NCI-H510A treated with DMSO at 0.1 percent for 48 hours (cell line): ENCODE data around the gene NTRK3.

Experiments used
- DNase-seq: peaks from one replicate; lab custom pipeline; 2025; lab: John Stamatoyannopoulos, UW

NTRK3 gene

DNA sequence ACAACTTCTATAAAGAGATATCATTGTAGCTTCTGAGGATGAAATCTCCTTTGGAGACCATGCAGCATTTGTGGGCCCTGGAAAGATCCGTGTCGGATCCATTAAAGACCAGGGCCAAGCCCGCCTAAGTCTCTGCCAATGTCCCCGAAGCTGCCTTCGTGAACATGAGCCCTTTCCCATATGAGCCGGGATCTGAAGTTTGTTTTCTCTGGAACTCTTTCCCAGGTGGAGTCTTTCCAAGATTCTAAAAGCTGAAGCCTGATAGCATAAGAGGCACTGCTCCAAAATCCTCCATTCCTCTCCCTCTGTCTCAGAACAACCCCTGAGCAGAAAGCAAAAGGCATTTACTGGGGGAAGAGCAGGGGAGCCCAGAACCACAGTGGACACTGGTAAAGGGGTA is 274.6 kb downstream of the NTRK3 start:
- DNase-seq, result no peak

DNA sequence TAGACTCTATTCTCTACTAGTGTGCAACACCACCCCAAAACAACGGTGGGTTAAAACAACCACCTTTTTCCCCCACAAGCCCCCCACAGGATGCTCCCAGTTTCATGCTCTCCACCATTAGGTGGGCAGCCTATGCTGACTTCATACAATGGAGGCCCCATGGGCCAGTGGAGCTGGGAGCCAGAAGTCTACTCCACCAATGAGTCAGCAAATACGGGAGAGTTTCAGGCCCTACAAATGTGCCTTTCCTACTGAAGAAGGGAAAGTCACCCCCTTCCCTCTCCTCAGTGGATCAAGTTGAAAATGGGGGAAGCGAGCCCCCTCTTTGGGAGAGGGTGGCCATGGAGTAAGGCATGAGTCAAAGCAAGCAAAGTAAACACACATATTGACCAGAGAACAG is 278.6 kb downstream of the NTRK3 start:
- no peak for DNase-seq

DNA sequence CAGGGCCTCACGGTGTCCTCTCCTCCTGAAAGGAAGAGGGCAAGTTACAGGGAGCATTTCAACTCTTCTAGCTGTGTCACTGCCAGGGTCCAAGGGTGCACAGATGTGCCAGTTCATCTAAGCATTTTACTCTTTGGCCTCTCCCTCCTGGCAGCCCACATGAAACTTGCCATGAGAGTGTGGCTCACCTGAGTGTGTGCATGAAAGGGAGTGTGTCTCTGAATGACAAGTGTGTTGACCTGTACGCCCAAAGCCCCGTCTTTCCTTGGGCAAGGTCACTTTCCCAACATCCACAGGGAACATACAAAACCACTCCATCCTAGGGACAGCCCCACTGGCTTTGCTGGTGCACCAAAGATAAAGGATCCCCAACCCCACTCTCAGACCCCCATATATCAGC is 280.0 kb downstream of the NTRK3 start:
- no peak for DNase-seq

DNA sequence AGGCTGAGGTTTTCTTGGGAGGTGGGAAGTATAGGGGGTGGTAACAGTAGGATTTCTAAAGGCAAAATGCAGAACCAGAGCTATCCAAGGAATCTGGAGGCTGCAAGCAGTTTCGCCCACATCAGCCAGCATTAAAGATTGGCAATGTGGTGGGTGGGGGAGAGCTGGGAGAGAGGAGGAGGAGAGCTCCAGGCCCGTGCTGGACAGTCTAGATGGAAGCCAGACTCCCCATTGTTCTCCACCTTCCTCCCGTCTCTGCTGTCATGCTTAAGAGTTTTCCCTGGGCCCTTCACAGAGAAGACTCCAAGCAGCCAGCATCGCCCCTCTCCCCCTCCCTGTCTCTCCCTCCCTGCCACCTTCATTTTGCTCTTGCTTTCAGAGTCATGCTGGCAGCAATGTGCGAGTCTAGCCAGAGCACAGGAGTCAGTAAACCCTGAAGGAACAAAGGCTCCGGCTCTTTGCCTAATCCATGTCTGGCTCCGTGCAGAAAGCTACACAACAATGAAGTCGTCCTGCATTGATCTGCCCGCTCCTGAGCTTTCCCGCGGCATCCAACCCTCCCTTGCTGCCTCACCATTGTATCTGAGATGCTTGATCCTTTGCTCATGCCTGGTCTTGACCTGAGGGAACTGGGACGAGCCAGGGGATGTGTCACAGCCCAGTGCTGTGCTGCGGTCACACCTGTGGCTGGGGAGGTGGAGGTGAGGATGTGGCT is 282.9 kb downstream of the NTRK3 start:
- no peak for DNase-seq

DNA sequence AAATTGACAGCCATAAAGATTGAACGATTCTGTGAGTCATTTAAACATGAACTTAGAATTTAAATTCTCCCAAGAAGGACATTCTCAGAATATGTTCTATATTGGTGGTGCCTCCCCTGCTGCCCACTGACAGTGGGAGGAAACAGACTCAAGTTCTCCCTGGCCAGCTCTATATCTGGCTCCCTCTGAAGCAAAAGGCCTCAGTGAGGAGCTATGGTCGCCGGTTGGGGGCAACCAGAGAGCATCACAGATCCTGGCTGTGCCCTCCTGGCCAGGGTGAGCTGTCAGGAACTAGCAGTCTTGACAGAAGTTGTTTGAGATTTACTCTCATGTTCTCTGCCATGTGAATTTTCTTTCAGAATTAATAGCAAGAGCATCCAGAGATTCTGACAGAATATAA is 285.5 kb downstream of the NTRK3 start:
- no peak for DNase-seq

DNA sequence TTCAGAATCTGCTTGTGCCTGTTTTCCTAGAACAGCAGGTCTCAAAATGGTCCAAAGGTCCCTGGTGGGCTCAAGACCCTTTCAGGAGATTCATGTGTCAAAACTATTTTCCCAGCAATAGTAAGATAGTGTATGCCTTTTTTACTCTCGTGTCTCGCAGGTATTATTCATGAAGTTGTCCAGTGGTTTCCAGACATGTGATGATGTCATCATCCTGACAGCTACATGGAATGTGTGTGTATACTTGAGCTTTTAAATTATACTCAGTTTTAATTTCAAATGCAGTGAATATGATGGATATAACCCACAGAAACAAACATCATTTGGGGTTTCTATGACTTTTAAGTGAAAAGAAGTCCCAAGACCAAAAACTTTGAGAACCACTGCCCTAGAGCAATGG is 288.6 kb downstream of the NTRK3 start:
- DNase-seq, result no peak

DNA sequence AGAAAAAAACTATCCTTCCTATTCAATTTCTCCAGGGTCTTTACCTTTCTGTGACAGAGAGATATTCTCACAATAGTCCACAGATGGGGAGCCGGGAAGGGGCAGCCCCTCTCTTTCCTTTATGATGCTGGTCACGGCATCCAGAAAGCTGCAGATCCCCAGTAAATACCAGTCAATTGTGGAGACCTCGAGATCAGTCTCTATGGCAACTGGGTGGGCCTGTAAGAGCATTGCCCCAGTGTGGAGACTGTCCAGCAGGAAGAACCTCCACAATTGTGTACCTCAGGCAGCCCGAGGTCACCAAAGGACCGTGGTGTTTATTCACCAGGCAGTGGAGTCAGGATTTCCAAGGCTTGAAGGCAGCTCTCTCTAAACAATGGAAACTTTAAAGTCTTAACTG is 291.2 kb downstream of the NTRK3 start:
- no peak for DNase-seq

DNA sequence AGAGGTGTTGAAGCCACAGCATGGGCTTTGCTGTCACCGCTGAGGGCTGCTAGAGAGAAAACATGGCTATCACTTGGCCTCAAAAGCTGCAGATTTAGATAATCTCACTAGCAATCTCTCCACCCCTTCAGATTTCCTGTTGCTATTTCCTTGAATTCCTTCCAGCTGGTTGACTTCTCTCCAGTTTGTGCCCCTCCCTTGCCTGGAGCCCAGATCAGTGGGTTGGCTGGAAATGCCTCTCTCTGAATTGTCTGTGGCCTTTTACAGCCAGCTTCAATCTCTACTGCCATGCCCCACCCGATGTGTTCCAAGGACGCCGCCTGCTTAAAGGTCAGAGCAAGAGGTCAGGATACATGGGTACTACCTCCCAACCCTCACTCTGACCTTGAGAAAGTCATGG is 294.1 kb downstream of the NTRK3 start:
- DNase-seq, result no peak

DNA sequence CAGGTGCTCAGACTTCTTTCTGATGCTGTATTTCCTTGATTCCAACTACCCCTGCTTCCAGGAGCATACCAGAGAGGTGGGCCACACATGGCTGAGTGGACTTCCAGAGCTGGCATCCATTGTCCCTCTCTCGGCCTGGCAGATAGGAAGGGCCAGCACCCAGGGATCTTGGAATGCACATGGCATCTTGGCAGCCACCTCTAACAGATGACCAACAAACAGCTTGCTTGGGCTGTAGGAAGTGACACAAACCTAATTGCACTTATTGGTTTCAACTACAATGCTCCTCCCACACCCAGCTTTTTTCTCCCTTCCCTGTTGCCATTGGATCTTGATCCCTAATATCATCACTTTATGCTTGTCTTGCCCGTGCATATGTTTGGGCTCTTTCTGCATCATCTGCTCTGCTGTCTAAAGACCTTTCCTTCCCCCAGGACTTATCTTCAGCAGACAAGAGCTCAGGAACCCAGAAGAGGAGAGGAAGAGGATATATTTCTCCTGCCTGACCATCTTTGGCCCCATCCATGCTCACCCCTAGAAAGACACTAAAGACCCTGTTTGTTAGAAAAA is 294.6 kb downstream of the NTRK3 start:
- DNase-seq, result no peak

DNA sequence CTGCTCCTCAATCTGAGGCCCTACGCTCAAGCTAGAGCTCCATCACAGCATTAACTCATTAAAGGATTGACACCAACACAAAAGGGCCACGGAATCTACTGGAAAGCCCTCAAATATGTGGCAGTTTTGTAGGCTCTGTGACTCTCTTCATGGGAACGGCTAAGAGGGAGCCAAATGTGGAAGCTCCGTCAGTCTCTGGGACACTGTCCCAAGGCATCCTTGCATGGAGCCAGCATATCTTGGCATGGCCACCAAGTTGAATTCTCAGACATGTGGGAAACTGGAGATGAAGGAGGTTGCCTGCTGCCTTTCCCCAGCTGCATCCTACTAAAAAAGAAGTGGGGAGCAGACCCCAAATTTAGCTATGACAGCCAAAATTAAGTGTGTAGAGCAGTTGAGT is 296.9 kb downstream of the NTRK3 start:
- no peak for DNase-seq

DNA sequence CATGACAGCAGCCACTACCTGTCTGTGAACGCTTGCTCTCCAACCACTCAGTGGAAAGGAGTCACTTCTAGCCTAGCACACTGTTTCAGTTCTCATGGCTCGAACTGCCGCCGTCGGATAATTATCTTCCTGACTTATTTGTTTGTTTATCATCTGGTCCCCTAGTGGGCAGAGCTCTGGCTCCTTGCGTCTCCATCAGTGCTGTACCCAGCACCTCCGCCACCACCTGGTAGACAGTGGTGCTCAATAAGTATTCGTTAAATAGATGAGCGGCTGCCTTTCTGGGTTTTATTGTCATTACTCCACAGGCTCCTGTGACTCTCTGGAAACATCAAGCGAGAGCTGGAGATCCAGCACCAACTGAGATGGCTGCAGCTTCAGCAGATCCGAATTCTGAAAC is 297.5 kb downstream of the NTRK3 start:
- DNase-seq, result no peak

DNA sequence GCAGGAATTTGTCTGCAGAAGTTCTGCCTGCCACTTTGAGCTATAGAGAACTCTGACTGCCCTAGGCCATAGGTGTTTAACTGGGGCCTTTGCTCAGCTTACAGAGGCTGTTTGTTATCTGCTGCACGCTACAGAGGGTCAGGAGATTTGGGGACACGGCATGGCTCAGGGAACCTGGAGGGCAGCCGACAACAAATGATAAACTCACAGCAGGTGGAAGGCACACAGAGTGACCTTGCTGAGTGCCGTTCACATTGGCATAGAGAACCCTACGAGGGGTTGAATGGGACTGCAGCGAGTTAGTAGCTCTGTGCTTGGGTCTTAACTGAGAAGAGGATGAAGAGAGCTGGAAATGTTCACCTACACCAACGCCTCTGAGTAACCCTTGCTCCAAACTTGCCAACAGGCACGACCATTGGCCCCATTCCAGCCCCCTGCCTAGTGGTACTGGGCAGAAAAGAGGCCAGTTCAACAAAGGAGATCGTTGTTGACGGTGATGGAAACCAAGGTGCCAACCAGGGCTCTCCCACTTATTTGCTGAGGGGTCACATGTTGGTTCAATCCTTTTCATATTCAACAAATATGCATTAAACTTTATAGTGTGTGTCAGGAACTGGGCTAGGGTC is 301.1 kb downstream of the NTRK3 start:
- DNase-seq, result no peak

DNA sequence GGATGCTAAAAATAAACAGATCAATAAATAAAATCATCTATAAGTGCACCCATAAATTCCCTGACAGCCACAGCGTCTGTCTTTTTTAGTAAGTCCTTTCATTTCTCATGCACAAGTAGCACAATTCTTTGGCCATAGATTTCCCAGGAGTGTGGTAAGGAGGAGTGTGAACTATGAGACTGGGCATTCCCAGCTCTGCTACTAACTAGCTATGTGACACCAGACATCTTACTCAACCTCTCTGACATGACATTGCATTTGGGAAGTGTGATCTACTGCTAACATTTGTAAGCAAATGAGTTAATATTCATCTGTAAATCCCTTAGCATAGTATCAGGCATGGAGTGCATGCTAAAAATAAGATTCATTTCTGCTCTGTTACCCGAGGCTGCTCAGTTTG is 301.7 kb downstream of the NTRK3 start:
- DNase-seq, result no peak

DNA sequence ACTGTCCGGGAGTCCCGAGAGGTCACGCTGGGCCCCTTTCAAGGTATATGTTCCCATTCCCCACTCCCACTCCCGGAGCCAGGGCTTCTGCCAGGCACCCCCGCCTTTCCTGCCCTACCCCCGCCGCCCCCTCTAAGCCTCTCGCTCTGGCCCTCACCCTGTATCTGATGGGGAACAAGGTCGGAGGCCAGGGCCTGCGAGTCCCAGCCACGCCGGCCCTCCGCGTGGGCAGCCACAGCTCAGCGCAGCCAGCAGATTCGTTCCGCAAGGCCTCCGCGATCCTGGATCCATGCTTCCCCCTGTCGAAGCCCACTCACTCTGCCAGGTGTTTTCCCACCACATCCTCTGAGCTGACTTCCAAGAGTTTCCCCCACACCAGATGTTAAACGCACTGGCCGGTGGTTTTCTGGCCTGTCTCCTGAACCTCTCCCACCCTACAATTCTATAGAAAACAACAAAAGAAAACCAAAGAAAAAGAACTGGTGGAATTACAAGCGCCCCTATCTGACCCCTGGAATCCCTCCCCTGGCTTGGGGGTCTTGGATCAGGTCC is 303.7 kb downstream of the NTRK3 start:
- DNase-seq, result no peak

DNA sequence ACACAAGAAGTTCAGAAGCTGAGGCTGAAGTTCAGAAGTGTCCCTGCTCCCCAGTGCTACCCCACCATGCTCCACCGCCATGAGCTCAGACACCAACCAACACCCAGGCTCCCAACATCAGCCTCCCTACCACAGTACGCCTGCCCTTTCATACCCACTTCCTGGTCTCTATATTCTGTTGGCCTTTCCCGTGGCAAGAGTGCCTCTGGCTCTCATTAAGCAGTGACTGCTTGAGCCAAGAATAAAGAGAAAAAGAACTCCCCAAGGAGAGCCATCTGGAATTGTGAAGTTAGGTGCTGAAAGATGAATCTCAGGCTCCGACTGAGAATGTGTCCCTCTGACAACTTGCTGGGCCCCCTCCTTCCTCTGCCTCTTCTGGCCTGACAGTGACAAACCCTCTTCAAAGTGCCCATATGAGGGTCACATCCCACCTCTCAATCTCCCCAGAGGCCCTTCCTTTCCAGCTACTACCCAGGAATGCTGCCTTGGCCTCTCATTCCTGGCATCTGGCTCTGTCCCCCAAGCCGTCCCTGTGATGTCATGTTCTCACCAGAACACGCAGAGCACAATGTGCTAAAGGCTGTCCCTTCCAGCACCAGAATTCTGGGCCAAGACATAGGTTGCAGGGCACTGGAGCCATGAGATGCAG is 306.8 kb downstream of the NTRK3 start:
- DNase-seq, result no peak

DNA sequence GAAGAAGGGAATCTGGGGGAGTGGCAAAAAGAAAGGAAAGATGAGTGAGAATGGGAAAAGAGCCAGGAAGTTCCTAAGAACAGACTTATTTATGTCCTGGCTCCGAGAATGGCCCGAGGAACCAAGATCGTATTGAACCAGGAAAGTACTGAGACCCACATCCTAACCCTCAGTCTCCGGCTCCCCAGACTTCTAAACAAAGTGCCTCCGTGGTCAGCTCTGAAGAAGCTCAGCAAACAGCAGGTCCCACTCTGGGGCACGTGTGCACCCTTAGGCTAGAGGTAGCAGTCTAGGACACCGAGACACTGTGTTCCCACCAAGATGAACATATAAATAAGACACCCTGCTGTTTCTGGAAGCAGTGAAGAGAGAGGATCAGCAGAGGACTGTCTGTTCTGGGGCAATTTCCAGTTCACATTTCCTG is 307.4 kb downstream of the NTRK3 start:
- no peak for DNase-seq

DNA sequence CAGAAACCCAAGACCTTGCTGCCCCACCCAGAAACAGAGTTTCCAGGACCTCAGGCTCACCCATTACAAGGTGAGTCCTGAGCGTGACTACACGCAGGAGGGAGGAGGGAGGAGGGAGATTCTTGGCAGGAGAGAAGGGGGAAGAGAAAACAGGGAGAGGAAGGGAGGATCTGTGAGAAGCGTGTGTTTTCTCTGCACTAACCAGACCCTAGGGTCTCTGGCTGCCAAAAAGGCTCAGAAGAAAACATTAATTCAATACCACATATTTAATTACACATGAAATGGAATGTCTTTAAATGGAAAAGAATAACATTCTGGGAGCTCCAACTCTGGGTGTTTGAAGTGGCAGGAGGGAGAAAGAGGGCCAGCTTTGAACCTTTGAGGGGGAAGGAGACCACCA is 309.0 kb downstream of the NTRK3 start:
- no peak for DNase-seq

DNA sequence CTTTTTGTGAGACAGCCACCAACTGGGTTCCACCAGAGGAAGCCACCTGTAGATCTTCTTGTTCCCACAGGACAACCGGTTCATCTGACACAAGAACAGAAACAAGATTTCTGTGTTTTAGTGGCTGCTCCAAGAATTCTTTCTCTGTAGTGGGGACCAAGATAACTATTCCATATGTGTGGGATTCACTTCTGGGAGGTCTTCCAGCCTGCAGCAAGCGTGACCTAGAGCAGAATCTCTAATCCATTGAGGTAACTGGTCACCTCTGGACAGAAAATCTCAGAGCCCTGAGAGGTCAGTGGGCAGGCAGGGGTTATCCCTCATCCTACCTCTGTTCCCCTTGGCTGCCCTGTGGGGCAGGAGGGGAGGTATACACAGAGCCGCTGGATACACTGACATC is 311.3 kb downstream of the NTRK3 start:
- no peak for DNase-seq

DNA sequence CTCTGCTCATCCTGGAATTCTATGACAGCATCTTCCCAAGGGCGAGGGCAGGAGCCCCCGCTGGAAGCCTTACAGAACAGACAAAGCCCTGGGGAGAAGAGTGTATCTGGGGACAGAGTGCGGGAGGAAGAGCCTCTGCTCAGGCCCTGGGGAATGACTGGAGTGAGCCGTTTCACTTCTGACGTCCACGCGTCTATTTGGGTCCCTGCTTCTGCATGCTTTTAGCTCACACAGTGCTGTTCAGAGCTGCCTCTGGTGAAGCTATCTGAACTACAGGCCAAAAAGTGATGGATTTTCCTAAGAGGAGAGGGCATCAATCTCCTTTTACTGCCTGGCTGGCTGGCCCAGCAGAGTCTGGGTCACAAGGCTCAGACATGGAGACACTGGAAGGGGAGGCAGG is 311.8 kb downstream of the NTRK3 start:
- no peak for DNase-seq

DNA sequence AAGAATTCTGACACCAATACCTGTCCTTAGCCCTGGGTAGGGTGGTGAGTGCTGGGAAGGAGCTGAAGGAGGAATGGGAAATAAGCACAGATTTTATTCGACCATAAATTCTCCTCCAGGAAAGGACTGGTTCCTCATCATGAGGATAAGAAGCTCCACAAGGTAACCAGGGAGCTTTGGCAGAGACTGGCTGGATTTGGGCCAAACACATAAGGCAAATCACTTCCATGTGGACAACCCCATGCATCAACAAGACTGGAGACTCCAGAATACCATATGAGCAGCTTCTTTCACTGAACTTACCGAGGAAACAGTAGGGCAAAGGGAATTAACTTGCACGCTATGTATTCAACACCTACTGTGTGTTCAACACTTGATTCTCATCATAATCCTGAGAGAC is 312.5 kb downstream of the NTRK3 start:
- DNase-seq, result no peak

DNA sequence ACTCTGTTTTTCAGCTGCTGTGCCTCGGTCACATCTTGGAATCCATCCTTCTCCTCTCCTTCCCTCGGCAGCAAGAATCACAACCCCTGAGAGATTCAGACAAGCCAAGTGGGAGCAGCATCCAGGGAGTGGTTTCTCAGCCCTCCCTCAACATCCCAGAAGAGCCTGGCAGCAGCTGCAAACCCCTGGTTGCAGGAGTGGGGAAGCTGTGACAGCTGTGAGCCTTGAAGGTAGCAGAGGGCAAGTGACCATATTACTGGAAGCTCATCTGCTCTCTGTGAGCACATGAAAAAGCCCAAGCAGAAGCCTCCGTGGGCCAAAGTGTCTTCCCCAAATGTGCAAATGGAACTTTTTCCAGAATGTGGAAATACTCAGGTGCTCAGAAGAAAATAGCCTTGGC is 312.9 kb downstream of the NTRK3 start:
- DNase-seq, result no peak

DNA sequence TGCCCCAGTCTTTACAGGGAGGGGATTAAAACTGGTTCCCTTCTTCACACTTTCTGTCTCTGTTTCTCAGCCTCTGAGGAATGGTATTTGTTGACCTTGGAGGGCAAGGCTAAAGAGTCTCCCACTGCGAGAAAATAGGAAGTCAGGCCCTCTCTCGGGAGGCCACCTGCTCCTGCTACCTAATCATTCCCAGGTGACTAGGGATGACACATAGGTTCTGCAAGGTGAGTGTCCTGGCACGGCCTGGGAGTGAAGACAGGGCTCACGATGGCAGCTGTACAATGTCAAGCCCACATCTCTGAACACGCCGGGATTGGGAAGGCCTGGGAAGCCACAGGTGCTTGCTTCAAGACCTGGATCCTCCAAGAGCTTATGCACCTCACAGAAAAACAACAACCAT is 314.2 kb downstream of the NTRK3 start:
- DNase-seq, result peak; percentile 45

DNA sequence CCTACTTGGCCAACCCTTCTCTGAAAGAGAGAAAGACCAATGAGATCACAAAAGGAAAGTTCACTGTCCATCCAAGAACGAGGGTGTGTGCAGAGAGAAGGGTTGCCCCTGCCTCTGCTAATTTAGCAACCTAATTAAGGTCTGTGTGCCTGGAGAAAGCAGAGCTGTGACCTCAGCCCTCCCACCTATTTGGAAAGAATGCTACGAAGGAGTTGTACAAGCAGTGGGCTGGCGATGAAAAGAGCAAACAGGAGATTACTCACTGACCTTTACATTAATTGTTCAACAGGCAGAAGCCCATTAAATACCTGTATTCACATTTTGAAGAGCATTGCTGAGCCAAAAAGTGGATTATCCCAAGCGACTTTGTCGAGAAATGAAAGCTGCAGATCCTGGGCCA is 314.9 kb downstream of the NTRK3 start:
- no peak for DNase-seq
